Renal cortical epithelial cell (primary cell): ENCODE data around the gene ZIK1. TPM values are rescaled to one million over a fixed set of nuclear protein-coding genes. Genes with fewer than 3 reads are reported as not detected.

Experiments
- DNase-seq: peaks from one replicate; pipeline ENCODE4 v3.0.0-alpha.2; 2011; ENCODE audit warnings: low read depth
- total RNA-seq: library from RNA; depleted of rRNA; stranded (reverse); fragments of >200 nt; gene quantifications from 2 replicates; pipeline ENCODE4 v1.2.3, GENCODE V29; 2014

ZIK1 gene
- total RNA-seq, 1 donor from 2014 or later = 8.3 TPM

- DNase-seq = no peak
Observed at GRCh38 chr19:57611113-57611512, 27.2 kb downstream of the ZIK1 start.

- peak; percentile 87 for DNase-seq
Observed at GRCh38 chr19:57613941-57614743, 30.2 kb downstream of the ZIK1 start, which contains the start of gene ZNF134. ZNF134 (plus strand) TSS chr19:57614242; CDS start chr19:57619469, 5,227 bp downstream.

- no peak for DNase-seq
Observed at GRCh38 chr19:57615346-57615745, 31.4 kb downstream of the ZIK1 start.

- DNase-seq = peak; percentile 11
Observed at GRCh38 chr19:57620673-57621348, 36.9 kb downstream of the ZIK1 start.

- DNase-seq = no peak
Observed at GRCh38 chr19:57623091-57623490, 39.1 kb downstream of the ZIK1 start.

DNA sequence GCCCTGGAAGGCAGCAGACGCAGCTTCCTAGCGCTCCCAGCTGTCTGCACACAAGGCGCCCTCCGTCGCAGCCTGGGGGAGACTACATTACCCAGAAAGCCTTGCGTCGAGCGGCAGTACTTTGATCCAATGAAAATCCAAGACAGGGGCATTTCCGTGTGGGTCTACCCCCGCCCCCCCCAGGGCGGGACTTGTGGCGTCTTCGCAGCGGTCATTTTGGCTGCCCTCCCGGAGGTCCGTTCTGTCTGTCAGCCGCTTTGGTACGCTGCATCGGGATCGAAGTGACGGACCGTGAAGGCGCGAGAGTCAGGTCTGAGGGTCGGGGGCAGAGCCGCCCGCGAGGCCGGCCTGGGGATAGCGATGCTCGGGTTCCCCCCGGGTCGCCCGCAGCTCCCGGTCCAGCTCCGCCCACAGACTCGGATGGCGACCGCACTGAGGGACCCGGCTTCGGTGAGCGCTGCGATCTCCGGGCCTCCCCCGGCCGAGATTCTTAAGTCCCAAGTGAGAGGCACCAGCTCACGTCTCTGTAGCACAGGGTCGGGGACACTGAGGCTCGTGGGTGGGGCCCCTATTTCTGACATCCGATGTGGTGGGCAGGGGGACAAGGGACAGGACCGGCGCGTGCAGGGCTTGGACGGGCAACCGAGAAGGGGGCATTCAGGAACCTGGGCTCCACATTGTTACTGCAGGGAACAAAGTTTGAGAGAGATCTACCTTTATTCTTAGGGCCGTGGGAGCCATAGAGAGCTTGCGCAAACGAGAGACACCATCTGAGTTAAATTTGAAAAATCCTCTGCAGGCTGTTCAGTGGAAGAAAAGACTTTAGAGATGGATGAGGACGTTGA lies 49.3 kb downstream of the ZIK1 start, which contains the start of gene ZNF211:
ZNF211 (plus strand) TSS at position 182 of the 845 bp plus-strand sequence; CDS start at position 361, 179 bp downstream.
- peak; percentile 88 for DNase-seq

DNA sequence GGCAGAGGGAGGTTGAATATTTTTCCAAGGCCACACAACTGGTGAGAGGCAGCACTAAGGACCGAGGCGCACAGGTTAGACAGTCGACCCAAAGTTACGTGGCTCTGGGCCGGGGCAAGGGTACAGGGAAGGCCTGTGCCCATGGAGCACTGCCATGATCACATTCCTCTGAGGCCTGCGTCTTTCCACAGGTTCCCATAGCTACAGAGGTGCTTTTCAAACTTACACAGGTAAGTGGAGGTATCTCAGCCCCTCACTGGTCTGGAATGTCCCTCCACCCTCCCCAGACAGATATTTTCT lies 49.8 kb downstream of the ZIK1 start:
- no peak for DNase-seq

- no peak for DNase-seq
Observed at GRCh38 chr19:57637379-57637778, 53.4 kb downstream of the ZIK1 start.

- no peak for DNase-seq
Observed at GRCh38 chr19:57641715-57642234, 57.8 kb downstream of the ZIK1 start.

DNA sequence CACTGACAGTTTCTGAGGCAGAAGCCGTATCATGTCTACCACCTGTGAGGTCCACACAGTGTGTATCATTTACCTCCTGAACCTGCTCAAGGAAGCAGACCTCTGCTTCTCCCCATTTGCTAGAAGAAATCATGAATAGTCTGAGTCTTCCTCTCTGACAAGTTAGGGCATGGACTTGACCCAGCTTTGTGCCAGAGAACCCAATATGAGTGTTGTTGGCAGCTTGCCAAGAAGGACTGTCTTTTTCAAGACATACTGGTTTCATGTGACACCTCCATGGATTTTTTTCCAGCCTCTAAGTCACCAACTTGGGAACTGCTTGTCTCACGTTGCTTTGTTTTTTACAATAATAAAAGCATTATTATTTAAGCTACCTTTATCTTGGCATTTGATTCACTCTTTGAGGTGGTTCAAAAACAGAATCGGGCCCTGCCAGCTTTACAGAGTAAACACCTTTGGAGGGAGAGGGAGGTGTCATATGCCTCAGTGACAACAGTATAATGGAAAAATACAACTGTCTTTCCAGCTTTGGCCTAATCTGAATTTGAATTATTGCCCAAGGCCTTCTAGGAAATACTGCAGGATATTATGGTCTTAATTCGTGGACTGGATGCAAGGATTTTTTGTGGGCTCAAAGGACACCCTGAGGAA lies 58.6 kb downstream of the ZIK1 start:
- no peak for DNase-seq

Other genes with a start within 250 kb of the ZIK1 start
- gene ZNF304, start 232.9 kb upstream of the ZIK1 start, total RNA-seq = 12.2 and 13.5 TPM in 2 replicates
- 15.5 and 17.2 TPM in 2 replicates for gene TRAPPC2B, start 220.6 kb upstream of the ZIK1 start, total RNA-seq
- 1.9 and 7.3 TPM in 2 replicates for gene ZNF547, start 220.6 kb upstream of the ZIK1 start, total RNA-seq
- gene ZNF548, start 194.3 kb upstream of the ZIK1 start, total RNA-seq = 23.4 and 24.9 TPM in 2 replicates
- gene ZNF17, start 173.0 kb upstream of the ZIK1 start, total RNA-seq = 7.6 and 19.4 TPM in 2 replicates
- gene ZNF749, start 148.8 kb upstream of the ZIK1 start, total RNA-seq = 11.6 and 15.8 TPM in 2 replicates
- gene VN1R1, start 127.0 kb upstream of the ZIK1 start, total RNA-seq = 0.35 and 0.75 TPM in 2 replicates
- gene ZNF772, start 106.6 kb upstream of the ZIK1 start, total RNA-seq = 18.9 and 23.5 TPM in 2 replicates
- 6.3 and 10.2 TPM in 2 replicates for gene ZNF419, start 96.4 kb upstream of the ZIK1 start, total RNA-seq
- gene ZNF773, start 84.2 kb upstream of the ZIK1 start, total RNA-seq = 18.9 and 22.1 TPM in 2 replicates
- gene ZNF549, start 56.8 kb upstream of the ZIK1 start, total RNA-seq = 7.5 and 9.2 TPM in 2 replicates
- 5.2 and 8.4 TPM in 2 replicates for gene ZNF550, start 24.3 kb upstream of the ZIK1 start, total RNA-seq
- 4.3 and 6.4 TPM in 2 replicates for gene ZNF416, start 5.2 kb upstream of the ZIK1 start, total RNA-seq
- gene ZNF530, start 15.7 kb downstream of the ZIK1 start, total RNA-seq = 3.8 and 11.8 TPM in 2 replicates
- 15.6 and 23.8 TPM in 2 replicates for gene ZNF134, start 30.1 kb downstream of the ZIK1 start, total RNA-seq
- gene ZNF211, start 49.0 kb downstream of the ZIK1 start, total RNA-seq = 7.8 and 17.2 TPM in 2 replicates
- not detected in 2 replicates for gene ZSCAN4, start 84.8 kb downstream of the ZIK1 start, total RNA-seq
- 6.8 and 8.6 TPM in 2 replicates for gene ZNF551, start 97.8 kb downstream of the ZIK1 start, total RNA-seq
- gene ZNF154, start 125.1 kb downstream of the ZIK1 start, total RNA-seq = 1.7 and 4.2 TPM in 2 replicates
- gene ZNF671, start 143.5 kb downstream of the ZIK1 start, total RNA-seq = 5.9 and 10.5 TPM in 2 replicates
- 13.2 and 18.5 TPM in 2 replicates for gene ZNF776, start 162.7 kb downstream of the ZIK1 start, total RNA-seq
- gene ZNF586, start 185.5 kb downstream of the ZIK1 start, total RNA-seq = 16.2 and 18.1 TPM in 2 replicates
- gene ZNF552, start 230.8 kb downstream of the ZIK1 start, total RNA-seq = 11.8 and 17.7 TPM in 2 replicates
- gene ZNF587B, start 246.2 kb downstream of the ZIK1 start, total RNA-seq = 29.9 and 35.1 TPM in 2 replicates